ENCODE measurements around the gene WNT3A.

GRCh38 chr1:228017356-228018124 lies 10.7 kb downstream of the WNT3A start:
- no peak for TF ChIP-seq ZNF324 (CRISPR knock-in tag; IDR thresholded peaks at IDR 0.05)
- no peak for TF ChIP-seq ZNF143 (CRISPR knock-in tag; IDR thresholded peaks at IDR 0.05)
- no peak for TF ChIP-seq XRCC5 (IDR thresholded peaks at IDR 0.05; ENCODE audit: low read depth, low read length)
- TF ChIP-seq RCOR1 (IDR thresholded peaks at IDR 0.05; ENCODE audit: borderline replicate concordance in 1 of 2, low read depth in 2 of 2, low read length in 2 of 2), result no peak
- TF ChIP-seq POLR2A (conservative IDR thresholded peaks at IDR 0.05), result no peak
